Measurements from ENCODE around the gene AP4E1. TPM values are rescaled to one million over a fixed set of nuclear protein-coding genes. Genes with fewer than 3 reads are reported as not detected.
A peak's percentile ranks its signal among the peaks of the same experiment; 100 is the strongest.

Gene AP4E1
- total RNA-seq, 2 donors from 2014 or later, result 5.4 to 11.9 TPM

DNA sequence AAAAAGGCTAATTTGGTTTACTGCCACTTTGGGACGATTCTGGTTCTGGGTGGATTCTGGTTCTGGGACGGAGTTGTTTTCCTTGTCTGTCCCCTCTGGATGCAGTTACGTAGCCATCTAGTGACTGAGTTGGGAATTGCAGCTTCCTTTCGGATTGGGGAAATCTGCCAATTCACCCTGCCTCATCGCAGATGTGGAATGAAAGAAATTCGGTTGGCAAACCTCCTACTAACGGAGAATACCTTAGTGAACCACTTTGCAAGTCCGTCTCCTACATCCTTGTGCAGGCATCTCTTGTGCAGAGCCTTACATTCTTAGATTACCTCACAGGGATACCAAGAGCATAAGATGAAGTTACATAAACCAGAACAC lies 31.5 kb upstream of the AP4E1 start:
- TF ChIP-seq CTCF (IDR thresholded peaks at IDR 0.05), result peak; percentile 96
- ATAC-seq (ENCODE audit: insufficient number of reproducible peaks, low FRiP score, low read depth) (peak; percentile 63), DNase-seq (ENCODE audit: low spot score) (peak; percentile 60)
- H3K27ac ChIP-seq, result no peak overlapping the region
- no peaks in the 10 kb centered on the region for H3K36me3 ChIP-seq
- no peaks in the 10 kb centered on the region for H3K9me3 ChIP-seq
- peaks cover 3 to 10% of the 10 kb centered on the region in 2 donors for H3K4me1 ChIP-seq (ENCODE audit: control insufficient read depth in 1 of 2, low read depth in 2 of 2)
- peak overlapping the region; percentile 74 for H3K4me3 ChIP-seq
- H3K27me3 ChIP-seq (replicated peaks; ENCODE audit: insufficient read depth), result no peaks in the 10 kb centered on the region

- Histone ChIP-seq H3K36me3 (no peaks in the 10 kb centered on the region), H3K4me3 (no peak overlapping the region), H3K4me1 (ENCODE audit: control insufficient read depth in 1 of 2, low read depth in 2 of 2) (peaks cover 3 to 10% of the 10 kb centered on the region in 2 donors), H3K27ac (no peak overlapping the region), H3K9me3 (no peaks in the 10 kb centered on the region), H3K27me3 (replicated peaks; ENCODE audit: insufficient read depth) (no peaks in the 10 kb centered on the region)
- no peak for DNase-seq (ENCODE audit: low spot score)
- ATAC-seq (ENCODE audit: insufficient number of reproducible peaks, low FRiP score, low read depth), result no peak
- no peak for TF ChIP-seq CTCF (IDR thresholded peaks at IDR 0.05)
Observed at GRCh38 chr15:50879016-50879617, 29.4 kb upstream of the AP4E1 start.

DNA sequence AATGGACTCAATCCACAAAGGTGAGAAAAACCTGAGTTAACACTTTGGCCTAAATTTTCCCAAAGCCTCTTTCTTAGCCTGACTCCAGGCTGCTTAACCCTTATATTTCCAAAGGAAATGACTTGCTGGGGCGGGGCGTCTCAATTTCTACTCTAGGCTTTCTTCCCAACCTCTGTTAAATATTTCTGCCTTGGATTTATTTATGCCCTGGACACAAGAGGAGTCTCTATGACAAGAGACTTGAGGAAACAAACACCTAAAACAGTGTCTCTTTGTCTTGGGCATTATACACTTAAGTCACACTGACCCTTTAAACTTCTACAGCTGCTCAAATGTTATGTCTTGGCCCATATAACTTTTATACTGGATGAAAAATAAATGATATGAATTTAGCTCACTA lies 28.3 kb upstream of the AP4E1 start:
- H3K9me3 ChIP-seq, result no peaks in the 10 kb centered on the region
- no peaks in the 10 kb centered on the region for H3K27me3 ChIP-seq (replicated peaks; ENCODE audit: insufficient read depth)
- H3K36me3 ChIP-seq, result no peaks in the 10 kb centered on the region
- no peak for ATAC-seq (ENCODE audit: insufficient number of reproducible peaks, low FRiP score, low read depth)
- H3K4me3 ChIP-seq, result no peak overlapping the region
- H3K4me1 ChIP-seq (ENCODE audit: control insufficient read depth in 1 of 2, low read depth in 2 of 2), result peaks cover 12 to 16% of the 10 kb centered on the region in 2 donors
- DNase-seq (ENCODE audit: low spot score), result no peak
- no peak for TF ChIP-seq CTCF (IDR thresholded peaks at IDR 0.05)
- peak overlapping the region in 1 of 2 donors; percentile 59 for H3K27ac ChIP-seq

- Histone ChIP-seq H3K9me3 (no peaks in the 10 kb centered on the region), H3K27me3 (replicated peaks; ENCODE audit: insufficient read depth) (no peaks in the 10 kb centered on the region), H3K27ac (peak overlapping the region in 1 of 2 donors; percentile 59), H3K4me3 (no peak overlapping the region), H3K36me3 (no peaks in the 10 kb centered on the region), H3K4me1 (ENCODE audit: control insufficient read depth in 1 of 2, low read depth in 2 of 2) (peaks cover 12 to 20% of the 10 kb centered on the region in 2 donors)
- DNase-seq (ENCODE audit: low spot score), result no peak
- ATAC-seq (ENCODE audit: insufficient number of reproducible peaks, low FRiP score, low read depth), result no peak
- TF ChIP-seq CTCF (IDR thresholded peaks at IDR 0.05), result no peak
Observed at GRCh38 chr15:50880651-50881114, 27.8 kb upstream of the AP4E1 start.

DNA sequence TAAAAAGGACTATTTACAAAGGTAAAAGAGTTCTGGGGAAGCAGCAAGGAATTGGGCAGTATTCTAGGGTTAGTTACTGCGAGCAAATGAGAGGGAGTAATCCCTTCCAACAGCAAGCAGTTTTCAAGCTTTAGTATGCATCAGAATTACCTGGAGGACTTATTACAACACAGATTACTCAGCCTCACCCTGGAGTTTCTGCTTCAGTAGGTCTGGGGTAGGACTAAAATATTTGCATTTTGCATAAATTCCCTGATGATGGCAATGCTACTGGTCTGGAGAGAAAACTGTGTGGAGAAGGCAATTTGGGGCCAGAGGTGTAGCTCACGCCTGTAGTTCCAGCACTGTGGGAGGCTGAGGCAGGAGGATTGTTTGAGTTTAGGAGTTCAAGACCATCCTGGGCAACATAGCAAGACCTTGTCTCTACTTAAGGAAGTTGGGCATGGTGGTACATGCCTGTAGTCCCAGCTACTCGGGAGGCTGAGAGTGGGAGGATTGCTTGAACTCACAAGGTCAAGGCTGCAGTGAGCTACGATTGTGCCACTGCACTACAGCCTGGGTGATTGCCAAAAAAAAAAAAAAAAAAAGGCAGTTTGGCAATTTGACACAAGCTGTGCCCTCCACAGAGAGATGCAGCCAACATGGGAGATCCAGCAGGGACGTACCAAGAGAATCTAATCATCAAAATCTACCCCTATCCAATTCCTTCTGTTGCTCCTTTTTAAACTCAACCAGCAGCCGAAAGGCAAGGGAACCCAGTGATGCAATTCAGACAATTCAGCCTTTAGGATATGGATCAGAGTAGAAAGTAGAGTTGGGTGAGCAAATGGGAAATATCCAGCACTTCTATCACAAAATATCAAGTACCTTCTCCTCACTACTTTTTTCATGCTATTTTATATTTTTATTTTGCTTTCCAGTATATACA lies 27.1 kb upstream of the AP4E1 start:
- H3K27me3 ChIP-seq (replicated peaks; ENCODE audit: insufficient read depth), result no peaks in the 10 kb centered on the region
- TF ChIP-seq CTCF (IDR thresholded peaks at IDR 0.05), result no peak
- ATAC-seq (ENCODE audit: insufficient number of reproducible peaks, low FRiP score, low read depth), result no peak
- H3K27ac ChIP-seq, result peak overlapping the region in 1 of 2 donors; percentile 59
- H3K4me1 ChIP-seq (ENCODE audit: control insufficient read depth in 1 of 2, low read depth in 2 of 2), result peaks cover 12 to 23% of the 10 kb centered on the region in 2 donors
- no peak overlapping the region for H3K4me3 ChIP-seq
- no peaks in the 10 kb centered on the region for H3K36me3 ChIP-seq
- DNase-seq (ENCODE audit: low spot score), result no peak
- H3K9me3 ChIP-seq, result no peaks in the 10 kb centered on the region

Data from thoracic aorta (tissue), 2 donors.